ENCODE results near the gene UBE2E3.

- TF ChIP-seq ESRRA (CRISPR knock-in tag; IDR thresholded peaks at IDR 0.05; ENCODE audit: borderline replicate concordance) = no peak
- no peak for TF ChIP-seq CTCF (IDR thresholded peaks at IDR 0.05)
- TF ChIP-seq MLX (CRISPR knock-in tag; IDR thresholded peaks at IDR 0.05) = no peak
- TF ChIP-seq MYBL2 (CRISPR knock-in tag; IDR thresholded peaks at IDR 0.05) = no peak
- TF ChIP-seq TP53 (CRISPR knock-in tag; IDR thresholded peaks at IDR 0.05) = no peak
- TF ChIP-seq ATF3 (CRISPR knock-in tag; conservative IDR thresholded peaks at IDR 0.05) = no peak
- TF ChIP-seq CBFB (CRISPR knock-in tag; IDR thresholded peaks at IDR 0.05; ENCODE audit: low read depth) = no peak
- TF ChIP-seq ZNF416 (CRISPR knock-in tag; IDR thresholded peaks at IDR 0.05) = no peak
- no peak for TF ChIP-seq JUN (CRISPR knock-in tag; IDR thresholded peaks at IDR 0.05)
- TF ChIP-seq OVOL2 (CRISPR knock-in tag; IDR thresholded peaks at IDR 0.05; ENCODE audit: borderline replicate concordance) = no peak
- TF ChIP-seq HMGXB4 (CRISPR knock-in tag; IDR thresholded peaks at IDR 0.05) = no peak
- no peak for TF ChIP-seq E2F4 (CRISPR knock-in tag; IDR thresholded peaks at IDR 0.05; ENCODE audit: borderline replicate concordance, low read depth)
These were observed 20.6 kb upstream of the UBE2E3 start for GRCh38 chr2:180959787-180960186.
